Left ventricle myocardium inferior (tissue), 1 donor: ENCODE measurements around the gene APPL2. TPM values are rescaled to one million over a fixed set of nuclear protein-coding genes. Genes with fewer than 3 reads are reported as not detected.

Experiments used
- DNase-seq: peaks from one replicate; pipeline ENCODE4 v3.0.0-alpha.2; 2020
- H3K27ac ChIP-seq: fragments of 200-600 bp; replicated peaks from 2 replicates; pipeline ENCODE4 v1.8.0; 2021
- H3K27me3 ChIP-seq: fragments of 200-600 bp; 2 replicates; pipeline ENCODE4 v1.8.0; 2021; ENCODE audit warnings: low read depth
- H3K36me3 ChIP-seq: fragments of 200-600 bp; 2 replicates; pipeline ENCODE4 v1.8.0; 2021
- H3K4me1 ChIP-seq: fragments of 200-600 bp; 2 replicates; pipeline ENCODE4 v1.8.0; 2021
- H3K4me3 ChIP-seq: fragments of 200-600 bp; 2 replicates; pipeline ENCODE4 v1.8.0; 2021; ENCODE audit warnings: mild to moderate bottlenecking, moderate library complexity
- H3K9me3 ChIP-seq: fragments of 200-600 bp; replicated peaks from 2 replicates; pipeline ENCODE4 v1.8.0; 2021
- CTCF ChIP-seq: fragments of 200-600 bp; IDR thresholded peaks from 2 replicates; pipeline ENCODE4 v1.8.0; 2021; ENCODE audit warnings: antibody characterized with exemption, mild to moderate bottlenecking, borderline replicate concordance
- intact Hi-C: fragments of 100-400 bp; cut with micrococcal nuclease; formaldehyde crosslinking; loops from one replicate; pipeline ENCODE4 v1.11.0; 2022
- total RNA-seq: library from RNA; stranded (reverse); fragmentation: NEBNext Ultra II Directional; extraction: Animal tissue kit (Norgen Biotek cat#: 25700); gene quantifications from one replicate; pipeline ENCODE4 v1.2.1, GENCODE V29; 2021
- donor health status: DM: no; HTN: yes; CAD: no; lungs with severe emphysema.

Gene APPL2
- total RNA-seq, 1 donor from 2014 or later = 19.8 TPM

GRCh38 chr12:105220150-105220928 is 15.6 kb downstream of the APPL2 start:
- Histone ChIP-seq H3K36me3 (peaks cover 41% of the 10 kb centered on the region), H3K4me3 (no peak overlapping the region), H3K27me3 (no peaks in the 10 kb centered on the region), H3K9me3 (no peaks in the 10 kb centered on the region), H3K4me1 (peaks cover 80% of the 10 kb centered on the region), H3K27ac (peak overlapping the region; percentile 82)
- intact Hi-C loops = no loop called here
- TF ChIP-seq CTCF = no peak
- no peak for DNase-seq

GRCh38 chr12:105219261-105220028 is 16.5 kb downstream of the APPL2 start:
- intact Hi-C loops = no loop called here
- TF ChIP-seq CTCF = no peak
- Histone ChIP-seq H3K4me1 (peaks cover 74% of the 10 kb centered on the region), H3K27me3 (no peaks in the 10 kb centered on the region), H3K4me3 (no peak overlapping the region), H3K27ac (peak overlapping the region; percentile 82), H3K36me3 (peaks cover 40% of the 10 kb centered on the region), H3K9me3 (no peaks in the 10 kb centered on the region)
- DNase-seq = no peak

DNA sequence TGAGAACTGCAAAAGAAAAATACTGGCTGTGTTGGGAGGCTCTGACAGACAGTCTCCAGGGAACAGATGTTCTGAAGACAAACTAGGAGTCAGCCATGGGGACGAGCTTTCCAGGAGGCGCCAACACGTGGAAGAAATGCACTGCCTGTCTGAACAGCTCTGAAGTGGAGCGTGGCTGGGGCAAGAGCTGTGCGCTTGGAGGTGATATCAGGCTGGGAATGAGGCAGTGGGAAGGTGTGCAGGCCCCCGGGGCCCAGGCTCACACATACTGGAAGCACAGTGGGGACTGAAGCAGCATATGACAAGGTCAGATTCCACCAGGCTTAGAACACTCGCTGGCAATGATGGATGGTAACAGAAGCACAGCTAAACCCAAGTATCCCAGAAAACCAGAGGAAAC is 17.5 kb downstream of the APPL2 start:
- no peak for TF ChIP-seq CTCF
- DNase-seq = peak; percentile 51
- H3K9me3 ChIP-seq = no peaks in the 10 kb centered on the region
- peak overlapping the region; percentile 82 for H3K27ac ChIP-seq
- H3K4me3 ChIP-seq = no peak overlapping the region
- intact Hi-C loops = no loop called here
- H3K4me1 ChIP-seq = peaks cover 64% of the 10 kb centered on the region
- no peaks in the 10 kb centered on the region for H3K27me3 ChIP-seq
- peaks cover 44% of the 10 kb centered on the region for H3K36me3 ChIP-seq

DNA sequence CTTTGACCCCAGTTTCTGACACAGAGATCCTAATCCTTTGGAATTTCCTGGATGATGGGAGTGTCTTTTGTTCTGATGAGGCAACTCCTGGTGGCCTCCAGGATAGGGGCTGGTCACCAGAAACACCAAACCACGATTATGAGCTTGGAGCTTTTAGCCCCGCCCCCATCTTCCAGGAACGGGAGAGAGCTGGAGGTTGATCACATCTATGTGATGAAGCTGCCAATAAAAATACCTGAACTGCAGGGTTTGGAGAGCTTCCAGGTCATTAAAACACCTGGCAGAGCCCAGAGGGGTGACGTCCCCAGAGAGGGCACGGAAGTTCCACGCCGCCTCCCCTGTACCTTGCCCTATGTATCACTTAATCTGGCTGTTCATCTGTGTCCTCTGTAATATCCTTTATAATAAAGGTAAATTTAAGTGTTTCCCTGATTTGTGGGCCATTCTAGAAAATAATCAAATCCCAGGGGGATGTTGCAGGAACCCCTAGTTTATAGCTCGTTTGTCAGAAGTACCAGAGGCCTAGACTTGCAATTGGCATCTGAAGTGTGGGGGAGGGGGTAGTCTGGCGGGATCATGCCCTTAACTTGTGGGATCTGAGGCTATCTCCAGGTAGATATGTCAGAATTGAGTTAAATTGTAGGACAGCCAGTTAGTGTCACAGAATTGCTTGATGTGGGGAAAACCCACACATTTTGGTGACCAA is 21.2 kb downstream of the APPL2 start:
- TF ChIP-seq CTCF = no peak
- no peaks in the 10 kb centered on the region for H3K9me3 ChIP-seq
- H3K36me3 ChIP-seq = peaks cover 55% of the 10 kb centered on the region
- DNase-seq = no peak
- intact Hi-C loops = no loop called here
- H3K27ac ChIP-seq = no peak overlapping the region
- H3K4me1 ChIP-seq = peaks cover 28% of the 10 kb centered on the region
- H3K4me3 ChIP-seq = no peak overlapping the region
- no peaks in the 10 kb centered on the region for H3K27me3 ChIP-seq

DNA sequence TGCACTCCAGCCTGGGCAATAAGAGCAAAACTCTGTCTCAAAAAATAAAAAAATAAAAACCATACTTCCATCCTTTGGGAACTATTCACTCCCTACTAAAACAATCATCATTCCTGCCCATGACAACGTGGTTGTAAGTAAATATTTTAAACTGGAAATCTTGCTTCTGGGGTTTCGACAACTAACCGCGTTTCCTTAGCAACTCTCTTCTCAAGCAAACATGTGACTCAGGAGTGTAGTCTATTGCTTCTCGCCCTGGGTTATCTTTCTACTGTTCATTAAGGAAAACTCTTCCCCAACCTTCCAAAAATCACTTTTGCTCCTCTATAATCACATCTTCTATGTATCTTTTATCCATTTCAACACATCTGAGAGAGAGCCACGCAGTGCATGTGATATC is 21.8 kb downstream of the APPL2 start:
- intact Hi-C loops = no loop called here
- H3K4me3 ChIP-seq = no peak overlapping the region
- H3K27me3 ChIP-seq = no peaks in the 10 kb centered on the region
- H3K9me3 ChIP-seq = no peaks in the 10 kb centered on the region
- peaks cover 62% of the 10 kb centered on the region for H3K36me3 ChIP-seq
- peaks cover 21% of the 10 kb centered on the region for H3K4me1 ChIP-seq
- H3K27ac ChIP-seq = no peak overlapping the region
- TF ChIP-seq CTCF = no peak
- no peak for DNase-seq
